ENCODE data around the gene TRAF3IP3. TPM values are rescaled to one million over a fixed set of nuclear protein-coding genes. Genes with fewer than 3 reads are reported as not detected.

TRAF3IP3 gene
- total RNA-seq, 1 donor from 2014 or later = not detected

GRCh38 chr1:209810783-209811182, 54.9 kb downstream of the TRAF3IP3 start:
- Histone ChIP-seq H3K27ac (no peak overlapping the region), H3K79me2 (ENCODE audit: low read depth) (no peaks in the 10 kb centered on the region), H2AFZ (replicated peaks) (peak overlapping the region; percentile 34), H4K20me1 (ENCODE audit: low read depth) (no peaks in the 10 kb centered on the region), H3K9me3 (ENCODE audit: low read depth) (no peaks in the 10 kb centered on the region), H3K36me3 (no peaks in the 10 kb centered on the region), H3K27me3 (peaks cover 2% of the 10 kb centered on the region), H3K9ac (no peak overlapping the region), H3K4me2 (no peak overlapping the region), H3K4me1 (peaks cover 10% of the 10 kb centered on the region), H3F3A (ENCODE audit: low read depth) (peaks cover 4% of the 10 kb centered on the region), H3K4me3 (no peak overlapping the region)
- no peak overlapping the region for H3K27ac Mint-ChIP-seq
- H3K9me3 Mint-ChIP-seq = peaks cover 5% of the 10 kb centered on the region
- H3K27me3 Mint-ChIP-seq (ENCODE audit: insufficient read depth, low read depth) = peaks cover 9% of the 10 kb centered on the region
- TF ChIP-seq CTCF (IDR thresholded peaks at IDR 0.05) = no peak
- TF ChIP-seq EZH2 (IDR thresholded peaks at IDR 0.05) = no peak
- TF ChIP-seq EZH2phosphoT487 (IDR thresholded peaks at IDR 0.05) = no peak
- no peak overlapping the region for H3K4me3 Mint-ChIP-seq
- no peaks in the 10 kb centered on the region for H3K36me3 Mint-ChIP-seq
- DNase-seq (ENCODE audit: low spot score) = no peak
- peaks cover 9% of the 10 kb centered on the region for H3K4me1 Mint-ChIP-seq

GRCh38 chr1:209813902-209814301, 58.0 kb downstream of the TRAF3IP3 start:
- H3K79me2 ChIP-seq (ENCODE audit: low read depth) = no peaks in the 10 kb centered on the region
- Mint-ChIP-seq H3K9me3 (no peaks in the 10 kb centered on the region), H3K36me3 (no peaks in the 10 kb centered on the region), H3K27ac (no peak overlapping the region), H3K4me1 (peaks cover 5% of the 10 kb centered on the region), H3K4me3 (no peak overlapping the region), H3K27me3 (ENCODE audit: insufficient read depth, low read depth) (peaks cover 8% of the 10 kb centered on the region)
- H3F3A ChIP-seq (ENCODE audit: low read depth) = no peaks in the 10 kb centered on the region
- no peaks in the 10 kb centered on the region for H4K20me1 ChIP-seq (ENCODE audit: low read depth)
- peaks cover 7% of the 10 kb centered on the region for H3K4me1 ChIP-seq
- peaks cover 2% of the 10 kb centered on the region for H3K27me3 ChIP-seq
- TF ChIP-seq CTCF (IDR thresholded peaks at IDR 0.05) (no peak), EZH2phosphoT487 (IDR thresholded peaks at IDR 0.05) (no peak), EZH2 (IDR thresholded peaks at IDR 0.05) (no peak)
- H3K4me3 ChIP-seq = no peak overlapping the region
- H3K9ac ChIP-seq = no peak overlapping the region
- H3K27ac ChIP-seq = no peak overlapping the region
- H3K4me2 ChIP-seq = no peak overlapping the region
- H3K36me3 ChIP-seq = no peaks in the 10 kb centered on the region
- DNase-seq (ENCODE audit: low spot score) = no peak
- no peak overlapping the region for H2AFZ ChIP-seq (replicated peaks)
- no peaks in the 10 kb centered on the region for H3K9me3 ChIP-seq (ENCODE audit: low read depth)

GRCh38 chr1:209815490-209815889, 59.6 kb downstream of the TRAF3IP3 start:
- H3K36me3 ChIP-seq = no peaks in the 10 kb centered on the region
- TF ChIP-seq EZH2phosphoT487 (IDR thresholded peaks at IDR 0.05) = no peak
- TF ChIP-seq EZH2 (IDR thresholded peaks at IDR 0.05) = no peak
- TF ChIP-seq CTCF (IDR thresholded peaks at IDR 0.05) = no peak
- H3K27ac ChIP-seq = no peak overlapping the region
- peaks cover 5% of the 10 kb centered on the region for H3K4me1 ChIP-seq
- no peaks in the 10 kb centered on the region for H3K36me3 Mint-ChIP-seq
- H3K27ac Mint-ChIP-seq = no peak overlapping the region
- no peak overlapping the region for H3K4me3 ChIP-seq
- no peak overlapping the region for H3K9ac ChIP-seq
- no peaks in the 10 kb centered on the region for H3K9me3 ChIP-seq (ENCODE audit: low read depth)
- H3K27me3 ChIP-seq = peaks cover 18% of the 10 kb centered on the region
- no peaks in the 10 kb centered on the region for H3F3A ChIP-seq (ENCODE audit: low read depth)
- H3K4me3 Mint-ChIP-seq = no peak overlapping the region
- peaks cover 4% of the 10 kb centered on the region for H3K4me1 Mint-ChIP-seq
- no peak overlapping the region for H3K4me2 ChIP-seq
- no peak overlapping the region for H2AFZ ChIP-seq (replicated peaks)
- DNase-seq (ENCODE audit: low spot score) = no peak
- no peaks in the 10 kb centered on the region for H3K9me3 Mint-ChIP-seq
- peaks cover 8% of the 10 kb centered on the region for H3K27me3 Mint-ChIP-seq (ENCODE audit: insufficient read depth, low read depth)
- no peaks in the 10 kb centered on the region for H3K79me2 ChIP-seq (ENCODE audit: low read depth)
- no peaks in the 10 kb centered on the region for H4K20me1 ChIP-seq (ENCODE audit: low read depth)

Measured in neural progenitor cell (in vitro differentiated cells).